GM12872 (cell line): ENCODE data around the gene GPHN.

ENCODE experiments used
- CTCF ChIP-seq: IDR thresholded peaks from 3 replicates; pipeline ENCODE4 v1.5.1; 2011; ENCODE audit warnings: low read depth, mild to moderate bottlenecking, low read length, moderate library complexity; ENCODE audit not compliant: insufficient read depth

GPHN gene

DNA sequence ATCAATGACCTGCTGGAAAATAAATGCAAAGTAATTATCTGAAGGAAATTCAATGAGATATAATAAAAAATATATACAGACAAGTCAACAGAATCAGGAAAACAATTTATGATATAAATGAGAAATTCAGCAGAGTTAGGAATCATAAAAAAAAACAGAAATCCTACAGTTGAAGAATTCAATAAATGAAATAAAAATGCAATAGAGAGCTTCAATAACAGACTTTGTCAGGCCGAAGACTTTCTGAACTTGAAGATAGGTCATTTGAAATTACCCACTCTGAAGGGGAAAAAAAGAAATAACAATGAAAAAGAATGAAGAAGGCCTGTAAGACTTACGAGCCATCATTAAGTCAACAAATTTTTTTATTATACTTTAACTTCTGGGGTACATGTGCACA, 665.8 kb downstream of the GPHN start:
- no peak for TF ChIP-seq CTCF

- TF ChIP-seq CTCF: no peak
These were observed 678.3 kb downstream of the GPHN start for GRCh38 chr14:67186172-67186768.

GRCh38 chr14:67186789-67187584, 679.0 kb downstream of the GPHN start:
- no peak for TF ChIP-seq CTCF

DNA sequence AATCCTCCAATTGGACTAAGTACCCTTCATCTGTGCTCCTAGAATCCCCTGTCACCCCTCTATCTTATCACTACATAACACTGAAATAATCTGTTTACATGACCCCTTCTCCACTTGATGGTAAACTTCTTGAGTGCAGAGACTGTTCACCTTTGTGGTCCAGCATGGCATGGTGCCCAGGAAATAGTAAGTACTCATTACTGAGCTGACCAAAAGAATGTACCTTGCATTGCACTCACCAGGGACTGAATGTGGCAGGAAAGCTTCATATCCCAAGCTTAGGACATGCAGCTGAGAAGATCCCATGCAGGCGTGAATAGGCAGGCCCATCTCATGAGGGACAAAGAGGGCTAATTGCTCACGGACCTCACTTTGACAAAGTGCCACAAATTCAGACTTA, 679.9 kb downstream of the GPHN start:
- no peak for TF ChIP-seq CTCF

- TF ChIP-seq CTCF: no peak
These were observed 680.4 kb downstream of the GPHN start for GRCh38 chr14:67188326-67188725.

- TF ChIP-seq CTCF: no peak
These were observed 683.9 kb downstream of the GPHN start for GRCh38 chr14:67191768-67192290.

- TF ChIP-seq CTCF: no peak
These were observed 684.4 kb downstream of the GPHN start for GRCh38 chr14:67192366-67192765.
